ENCODE results near the gene CENPS. TPM values are rescaled to one million over a fixed set of nuclear protein-coding genes. Genes with fewer than 3 reads are reported as not detected.

CENPS gene
- total RNA-seq, 1 experiment from 2014 or later = 10.0 TPM

Other genes with a start within 250 kb of the CENPS start
- 8.7 and 10.5 TPM in 2 replicates for gene KIF1B, start 219.9 kb upstream of the CENPS start, total RNA-seq (2014; rRNA removed; shearing (Covaris generic))
- 95.6 and 97.1 TPM in 2 replicates for gene PGD, start 31.4 kb upstream of the CENPS start, total RNA-seq (2014; rRNA removed; shearing (Covaris generic))
- 0.23 TPM in 1 of 2 replicates, not detected in the other for gene CORT, start 19.6 kb downstream of the CENPS start, total RNA-seq (2014; rRNA removed; shearing (Covaris generic))
- 41.2 and 43.2 TPM in 2 replicates for gene DFFA, start 42.1 kb downstream of the CENPS start, total RNA-seq (2014; rRNA removed; shearing (Covaris generic))
- gene PEX14, start 44.5 kb downstream of the CENPS start, total RNA-seq (2014; rRNA removed; shearing (Covaris generic)) = 22.2 and 26.6 TPM in 2 replicates

Data from HT-29 (cell line).